H9 (cell line): ENCODE data around the gene CD72. TPM values are rescaled to one million over a fixed set of nuclear protein-coding genes. Genes with fewer than 3 reads are reported as not detected.

Experiments used
- DNase-seq: peaks from one replicate; pipeline ENCODE4 v3.0.0-alpha.2; 2017
- H2AFZ ChIP-seq: one replicate; pipeline ENCODE4 v1.6.1; 2013; ENCODE audit warnings: mild to moderate bottlenecking, low read length, control low read depth, moderate library complexity
- H2AK5ac ChIP-seq: 2 replicates; pipeline ENCODE4 v1.6.1; 2013; ENCODE audit warnings: low read length, control low read depth, mixed read lengths; ENCODE audit not compliant: insufficient read length
- H2BK120ac ChIP-seq: one replicate; pipeline ENCODE4 v1.6.1; 2013; ENCODE audit warnings: low read depth, mild to moderate bottlenecking, low read length, control low read depth, inconsistent platforms; ENCODE audit not compliant: poor library complexity, severe bottlenecking
- H2BK12ac ChIP-seq: 2 replicates; pipeline ENCODE4 v1.6.1; 2013; ENCODE audit warnings: low read length, control low read depth, mixed read lengths, low read depth; ENCODE audit not compliant: insufficient read length
- H2BK15ac ChIP-seq: 2 replicates; pipeline ENCODE4 v1.6.1; 2013; ENCODE audit warnings: low read depth, low read length, control low read depth
- H2BK20ac ChIP-seq: one replicate; pipeline ENCODE4 v1.6.1; 2013; ENCODE audit warnings: low read depth, mild to moderate bottlenecking, low read length, control low read depth, inconsistent platforms; ENCODE audit not compliant: poor library complexity, severe bottlenecking
- H2BK5ac ChIP-seq: 2 replicates; pipeline ENCODE4 v1.6.1; 2013; ENCODE audit warnings: low read length, control low read depth, mixed read lengths; ENCODE audit not compliant: insufficient read length
- H3K14ac ChIP-seq: 2 replicates; pipeline ENCODE4 v1.6.1; 2013; ENCODE audit warnings: low read length, control low read depth; ENCODE audit not compliant: insufficient read depth
- H3K18ac ChIP-seq: 2 replicates; pipeline ENCODE4 v1.6.1; 2013; ENCODE audit warnings: low read depth, mild to moderate bottlenecking, mixed read lengths, low read length, control low read depth; ENCODE audit not compliant: insufficient read length
- H3K23ac ChIP-seq: 2 replicates; pipeline ENCODE4 v1.6.1; 2013; ENCODE audit warnings: low read length, control low read depth, mixed read lengths, low read depth; ENCODE audit not compliant: insufficient read length
- H3K23me2 ChIP-seq: 2 replicates; pipeline ENCODE4 v1.6.1; 2013; ENCODE audit warnings: low read depth, mild to moderate bottlenecking, mixed read lengths, low read length, control low read depth; ENCODE audit not compliant: insufficient read length, poor library complexity, severe bottlenecking
- H3K27ac ChIP-seq: 2 replicates; pipeline ENCODE4 v1.5.1; 2013; ENCODE audit warnings: low read length, control low read depth, mixed read lengths, low read depth; ENCODE audit not compliant: insufficient read length
- H3K27me3 ChIP-seq: 2 replicates; pipeline ENCODE4 v1.6.1; 2013; ENCODE audit warnings: low read length, control low read depth, inconsistent platforms; ENCODE audit not compliant: insufficient read depth
- H3K4ac ChIP-seq: 2 replicates; pipeline ENCODE4 v1.6.1; 2013; ENCODE audit warnings: low read depth, mild to moderate bottlenecking, control low read depth, inconsistent platforms, low read length, moderate library complexity
- H3K4me1 ChIP-seq: 2 replicates; pipeline ENCODE4 v1.6.1; 2013; ENCODE audit warnings: low read length, control low read depth, inconsistent platforms; ENCODE audit not compliant: insufficient read depth
- H3K4me2 ChIP-seq: 2 replicates; pipeline ENCODE4 v1.6.1; 2013; ENCODE audit warnings: low read length, control low read depth, mixed read lengths; ENCODE audit not compliant: insufficient read length, insufficient read depth
- H3K56ac ChIP-seq: 2 replicates; pipeline ENCODE4 v1.6.1; 2013; ENCODE audit warnings: low read depth, mild to moderate bottlenecking, mixed read lengths, low read length, control low read depth; ENCODE audit not compliant: insufficient read length
- H3K79me1 ChIP-seq: 2 replicates; pipeline ENCODE4 v1.6.1; 2013; ENCODE audit warnings: low read depth, mild to moderate bottlenecking, moderate library complexity, low read length, control low read depth, inconsistent platforms; ENCODE audit not compliant: insufficient read depth, poor library complexity, severe bottlenecking
- H3K79me2 ChIP-seq: 2 replicates; pipeline ENCODE4 v1.6.1; 2013; ENCODE audit warnings: low read length, control low read depth, inconsistent platforms; ENCODE audit not compliant: insufficient read depth
- H3K9ac ChIP-seq: 2 replicates; pipeline ENCODE4 v1.6.1; 2013; ENCODE audit warnings: low read length, control low read depth, mixed read lengths; ENCODE audit not compliant: insufficient read length; ENCODE audit errors: extremely low read depth
- H3K9me3 ChIP-seq: one replicate; pipeline ENCODE4 v1.6.1; 2013; ENCODE audit warnings: low read depth, low read length, inconsistent platforms; ENCODE audit not compliant: control insufficient read depth
- H3T11ph ChIP-seq: one replicate; pipeline ENCODE4 v1.6.1; 2013; ENCODE audit warnings: mild to moderate bottlenecking, low read length, control low read depth, inconsistent platforms
- H4K20me1 ChIP-seq: one replicate; pipeline ENCODE4 v1.6.1; 2013; ENCODE audit not compliant: control insufficient read depth, insufficient read length, insufficient read depth
- H4K5ac ChIP-seq: 2 replicates; pipeline ENCODE4 v1.6.1; 2013; ENCODE audit warnings: low read depth, mild to moderate bottlenecking, mixed read lengths, low read length, control low read depth; ENCODE audit not compliant: insufficient read length
- H4K8ac ChIP-seq: replicated peaks from 2 replicates; pipeline ENCODE4 v1.6.1; 2013; ENCODE audit warnings: low read length, control low read depth, mixed read lengths, low read depth; ENCODE audit not compliant: insufficient read length
- H4K91ac ChIP-seq: 2 replicates; pipeline ENCODE4 v1.6.1; 2013; ENCODE audit warnings: low read depth, mild to moderate bottlenecking, moderate library complexity, mixed read lengths, low read length, control low read depth; ENCODE audit not compliant: insufficient read length
- H3K27ac Mint-ChIP-seq, 3 experiments: 2 replicates in 2 of 3; 3 replicates in 1 of 3; pipeline ENCODE4 v1.8.0; 2020 to 2021; ENCODE audit warnings: mixed read lengths in 3 of 3, mild to moderate bottlenecking in 1 of 3, moderate library complexity in 1 of 3
- H3K27me3 Mint-ChIP-seq: 2 replicates; pipeline ENCODE4 v1.8.0; 2021; ENCODE audit warnings: low read depth, mild to moderate bottlenecking, moderate library complexity, mixed read lengths
- H3K36me3 Mint-ChIP-seq, 3 experiments: 2 replicates in 2 of 3; 3 replicates in 1 of 3; pipeline ENCODE4 v1.8.0; 2020 to 2021; ENCODE audit warnings: low read depth in 3 of 3, mixed read lengths in 3 of 3; ENCODE audit not compliant: insufficient read depth in 1 of 3
- H3K4me1 Mint-ChIP-seq, 2 experiments: 2 replicates each; pipeline ENCODE4 v1.8.0; 2020; ENCODE audit warnings: mixed read lengths in 2 of 2
- H3K4me3 Mint-ChIP-seq, 2 experiments: 2 replicates in 1 of 2; 3 replicates in 1 of 2; pipeline ENCODE4 v1.8.0; 2020 to 2021; ENCODE audit warnings: mild to moderate bottlenecking in 2 of 2, mixed read lengths in 2 of 2, moderate library complexity in 1 of 2
- H3K9me3 Mint-ChIP-seq, 2 experiments: 2 replicates in 1 of 2; 3 replicates in 1 of 2; pipeline ENCODE4 v1.8.0; 2020; ENCODE audit warnings: mild to moderate bottlenecking in 2 of 2, mixed read lengths in 2 of 2, moderate library complexity in 1 of 2
- CTCF ChIP-seq: fragments of 200-600 bp; sonication (generic); conservative IDR thresholded peaks from 3 replicates; pipeline ENCODE4 v1.8.0; 2021; ENCODE audit warnings: antibody characterized with exemption, mild to moderate bottlenecking
- WGBS: extraction: QIAGEN DNeasy Blood & Tissue Kit; methylation state at CpG from one replicate; pipeline ENCODE4 v1.1.7; 2013; ENCODE audit warnings: missing lambda C conversion rate, low lambda C conversion rate, mixed read lengths; ENCODE audit not compliant: insufficient read length; ENCODE audit errors: extremely low coverage; 5-methylcytosine and 5-hydroxymethylcytosine counted together
- total RNA-seq: library from RNA; stranded (reverse); gene quantifications from 2 replicates; pipeline ENCODE4 v1.2.1, GENCODE V29; 2021

The CD72 gene
- total RNA-seq, 1 experiment from 2014 or later = 3.9 TPM

DNA sequence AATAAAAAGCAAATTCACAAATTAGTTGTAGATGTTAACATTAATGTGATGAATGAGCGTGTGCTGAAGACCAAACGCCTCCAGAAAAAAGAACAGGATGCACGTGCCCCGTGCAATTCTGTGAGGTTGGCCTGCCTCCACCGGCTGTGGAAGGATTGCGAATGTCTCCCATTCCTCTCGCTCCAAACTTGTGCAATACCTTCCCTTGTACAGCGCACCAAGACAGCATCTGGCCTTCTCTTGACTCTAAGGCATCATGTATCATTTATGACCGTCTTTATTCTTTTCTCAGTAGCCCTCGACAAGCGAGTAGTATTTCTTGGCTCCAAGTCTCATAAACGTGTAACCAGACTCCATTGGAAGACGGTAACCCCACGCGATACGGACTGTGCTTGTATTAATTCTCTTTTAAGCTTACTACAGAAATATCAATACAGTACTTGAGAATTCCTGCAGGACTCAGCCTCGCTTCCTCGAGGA is 14.7 kb downstream of the CD72 start:
- Histone ChIP-seq H2BK15ac (no peak overlapping the region), H2BK5ac (no peak overlapping the region), H3K4ac (no peak overlapping the region), H4K91ac (no peak overlapping the region), H3K23ac (no peak overlapping the region), H3K27ac (no peak overlapping the region), H3K4me1 (no peaks in the 10 kb centered on the region; the same call in 1 of the 2 replicates), H3T11ph (no peak overlapping the region), H3K14ac (peak overlapping the region; percentile 3; the same call in 1 of the 2 replicates), H3K9ac (peak overlapping the region; percentile 64), H3K27me3 (no peaks in the 10 kb centered on the region), H2BK20ac (no peak overlapping the region), H2AFZ (peak overlapping the region; percentile 12), H4K5ac (no peak overlapping the region), H3K79me2 (no peaks in the 10 kb centered on the region), H2BK12ac (no peak overlapping the region), H3K9me3 (no peaks in the 10 kb centered on the region), H4K8ac (no peak overlapping the region), H3K23me2 (peaks cover 15% of the 10 kb centered on the region), H4K20me1 (no peaks in the 10 kb centered on the region), H3K56ac (no peak overlapping the region), H3K18ac (no peak overlapping the region), H2BK120ac (no peak overlapping the region), H3K4me2 (peak overlapping the region; percentile 82), H3K79me1 (no peaks in the 10 kb centered on the region), H2AK5ac (no peak overlapping the region)
- no peak for DNase-seq
- peaks cover 22 to 33% of the 10 kb centered on the region in 2 experiments for H3K4me1 Mint-ChIP-seq
- H3K36me3 Mint-ChIP-seq = peaks cover 7 to 17% (median 15%) of the 10 kb centered on the region in 3 experiments; a peak in 6 of 7 replicates
- peak overlapping the region; percentile 13 to 73 (median 14); a peak in 6 of 7 replicates for H3K27ac Mint-ChIP-seq
- no peaks in the 10 kb centered on the region for H3K9me3 Mint-ChIP-seq
- no peak for TF ChIP-seq CTCF
- peaks cover 3% of the 10 kb centered on the region for H3K27me3 Mint-ChIP-seq
- peak overlapping the region; percentile 93 to 97 for H3K4me3 Mint-ChIP-seq
- no CpG with 5 or more reads among the region's 18 CpGs for WGBS
